Measurements from ENCODE around the gene ZNF609.

The ZNF609 gene

GRCh38 chr15:64460206-64460723 lies at the start of gene ZNF609:
Gene ZNF609, plus strand, starts transcription at chr15:64460578. Its CDS starts 38,842 bp downstream, at chr15:64499420.
- TF ChIP-seq JUND (IDR thresholded peaks at IDR 0.05; ENCODE audit: low read depth) = peak; percentile 84
- in situ Hi-C loops (cut with HindIII; ENCODE audit: low pct_unique_long_range_greater_than_20kb, low sequenced_read_pairs) = no loop called here
- peak; percentile 94 to 97 for DNase-seq (ENCODE audit: low read depth in 1 of 2, low spot score in 1 of 2)

- in situ Hi-C loops (cut with HindIII; ENCODE audit: low pct_unique_long_range_greater_than_20kb, low sequenced_read_pairs) = no loop called here
- no peak for TF ChIP-seq JUND (IDR thresholded peaks at IDR 0.05; ENCODE audit: low read depth)
- no peak for DNase-seq (ENCODE audit: low read depth in 1 of 2, low spot score in 1 of 2)
Measured at GRCh38 chr15:64412216-64412615, 48.2 kb upstream of the ZNF609 start.

GRCh38 chr15:64422697-64423096 lies 37.7 kb upstream of the ZNF609 start:
- in situ Hi-C loops (cut with HindIII; ENCODE audit: low pct_unique_long_range_greater_than_20kb, low sequenced_read_pairs) = no loop called here
- DNase-seq (ENCODE audit: low read depth in 1 of 2, low spot score in 1 of 2) = no peak
- no peak for TF ChIP-seq JUND (IDR thresholded peaks at IDR 0.05; ENCODE audit: low read depth)

- in situ Hi-C loops (cut with HindIII; ENCODE audit: low pct_unique_long_range_greater_than_20kb, low sequenced_read_pairs) = no loop called here
- no peak for TF ChIP-seq JUND (IDR thresholded peaks at IDR 0.05; ENCODE audit: low read depth)
Measured at GRCh38 chr15:64423970-64424369, 36.4 kb upstream of the ZNF609 start.

GRCh38 chr15:64425221-64425620 lies 35.2 kb upstream of the ZNF609 start:
- in situ Hi-C loops (cut with HindIII; ENCODE audit: low pct_unique_long_range_greater_than_20kb, low sequenced_read_pairs) = no loop called here
- no peak for DNase-seq (ENCODE audit: low read depth in 1 of 2, low spot score in 1 of 2)
- no peak for TF ChIP-seq JUND (IDR thresholded peaks at IDR 0.05; ENCODE audit: low read depth)

More at GRCh38 chr15:64423970-64424369, 36.4 kb upstream of the ZNF609 start:
- no peak for DNase-seq (ENCODE audit: low read depth in 1 of 2, low spot score in 1 of 2)

GRCh38 chr15:64426845-64427465 lies 33.4 kb upstream of the ZNF609 start:
- no peak for TF ChIP-seq JUND (IDR thresholded peaks at IDR 0.05; ENCODE audit: low read depth)
- DNase-seq (ENCODE audit: low read depth in 1 of 2, low spot score in 1 of 2) = peak in 1 of 2 experiments; percentile 32
- in situ Hi-C loops (cut with HindIII; ENCODE audit: low pct_unique_long_range_greater_than_20kb, low sequenced_read_pairs) = no loop called here

GRCh38 chr15:64429448-64429847 lies 30.9 kb upstream of the ZNF609 start:
- no peak for TF ChIP-seq JUND (IDR thresholded peaks at IDR 0.05; ENCODE audit: low read depth)
- in situ Hi-C loops (cut with HindIII; ENCODE audit: low pct_unique_long_range_greater_than_20kb, low sequenced_read_pairs) = no loop called here
- DNase-seq (ENCODE audit: low read depth in 1 of 2, low spot score in 1 of 2) = no peak

GRCh38 chr15:64430000-64430735 lies 30.2 kb upstream of the ZNF609 start:
- DNase-seq (ENCODE audit: low read depth in 1 of 2, low spot score in 1 of 2) = no peak
- no peak for TF ChIP-seq JUND (IDR thresholded peaks at IDR 0.05; ENCODE audit: low read depth)
- in situ Hi-C loops (cut with HindIII; ENCODE audit: low pct_unique_long_range_greater_than_20kb, low sequenced_read_pairs) = no loop called here

GRCh38 chr15:64437982-64438381 lies 22.4 kb upstream of the ZNF609 start:
- no peak for DNase-seq (ENCODE audit: low read depth in 1 of 2, low spot score in 1 of 2)
- no peak for TF ChIP-seq JUND (IDR thresholded peaks at IDR 0.05; ENCODE audit: low read depth)
- in situ Hi-C loops (cut with HindIII; ENCODE audit: low pct_unique_long_range_greater_than_20kb, low sequenced_read_pairs) = no loop called here

GRCh38 chr15:64438653-64439447 lies 21.5 kb upstream of the ZNF609 start:
- no peak for TF ChIP-seq JUND (IDR thresholded peaks at IDR 0.05; ENCODE audit: low read depth)
- no peak for DNase-seq (ENCODE audit: low read depth in 1 of 2, low spot score in 1 of 2)
- in situ Hi-C loops (cut with HindIII; ENCODE audit: low pct_unique_long_range_greater_than_20kb, low sequenced_read_pairs) = no loop called here

- TF ChIP-seq JUND (IDR thresholded peaks at IDR 0.05; ENCODE audit: low read depth) = no peak
- no peak for DNase-seq (ENCODE audit: low read depth in 1 of 2, low spot score in 1 of 2)
- in situ Hi-C loops (cut with HindIII; ENCODE audit: low pct_unique_long_range_greater_than_20kb, low sequenced_read_pairs) = no loop called here
Measured at GRCh38 chr15:64441852-64442251, 18.5 kb upstream of the ZNF609 start.

GRCh38 chr15:64443016-64443415 lies 17.4 kb upstream of the ZNF609 start:
- TF ChIP-seq JUND (IDR thresholded peaks at IDR 0.05; ENCODE audit: low read depth) = no peak
- DNase-seq (ENCODE audit: low read depth in 1 of 2, low spot score in 1 of 2) = no peak
- in situ Hi-C loops (cut with HindIII; ENCODE audit: low pct_unique_long_range_greater_than_20kb, low sequenced_read_pairs) = no loop called here

All from T47D (cell line).